SKM-1 (cell line): ENCODE results near the gene COPG2.

Source experiments
- DNase-seq: peaks from one replicate; lab custom pipeline; 2025; ENCODE audit not compliant: unreplicated experiment; lab: John Stamatoyannopoulos, UW

Gene COPG2

DNA sequence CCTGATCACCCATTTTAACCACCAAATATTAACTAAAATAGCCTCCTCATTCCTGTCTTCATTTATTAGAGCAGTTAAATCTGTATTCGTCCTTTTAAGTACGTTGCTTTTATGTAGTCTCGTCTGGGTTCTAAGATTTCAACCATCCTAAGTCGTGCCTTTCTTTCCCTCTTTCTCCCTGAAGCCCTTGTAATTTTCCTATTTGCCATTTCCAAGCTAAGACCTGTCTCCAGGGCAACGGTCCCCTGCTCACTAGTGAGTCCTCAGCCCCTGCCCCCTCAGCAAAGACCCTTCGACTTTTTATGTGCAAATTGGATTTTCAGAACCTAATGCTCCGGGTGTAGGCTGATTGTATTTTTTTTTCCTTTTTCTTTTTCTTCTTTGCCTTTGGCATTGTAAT lies 192.8 kb downstream of the COPG2 start:
- no peak for DNase-seq

DNA sequence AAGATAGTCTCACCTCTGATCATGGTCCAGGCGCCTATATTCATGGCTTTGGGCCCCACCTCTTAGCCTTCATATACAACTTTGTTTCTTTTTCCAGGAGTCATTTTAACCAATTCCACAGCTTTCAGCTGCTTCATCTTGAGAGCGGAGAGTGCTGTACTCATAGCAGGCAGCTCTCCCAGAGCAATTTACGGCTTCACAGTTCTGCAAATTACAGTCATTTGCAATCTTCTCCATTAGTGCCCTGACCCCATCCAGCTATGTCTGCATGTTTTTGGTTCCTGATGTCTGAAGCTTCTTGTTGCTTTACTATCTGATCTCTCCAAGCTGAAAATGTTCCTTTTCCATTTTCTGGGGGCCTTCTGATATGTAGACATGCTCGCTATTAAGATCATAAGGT lies 194.7 kb downstream of the COPG2 start:
- no peak for DNase-seq

DNA sequence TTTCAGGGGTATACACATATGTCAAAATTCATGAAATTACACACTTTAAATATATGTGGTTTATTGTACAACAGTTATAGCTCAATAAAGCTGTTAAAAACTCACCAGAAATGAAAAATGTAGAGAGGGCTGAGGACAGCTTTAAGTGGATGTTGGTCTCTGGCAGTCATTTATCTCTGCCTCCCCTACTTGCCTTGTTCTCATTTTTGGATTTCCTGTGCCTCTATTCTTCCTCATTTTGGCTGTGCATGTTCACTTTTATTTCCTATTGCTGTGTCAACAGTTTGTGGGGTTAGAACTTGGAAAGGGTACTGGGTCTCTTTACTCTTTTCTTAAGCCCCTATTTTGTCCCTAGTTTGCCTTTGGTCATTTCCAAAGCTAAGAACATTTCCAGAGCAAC lies 195.3 kb downstream of the COPG2 start:
- DNase-seq, result peak; percentile 62

DNA sequence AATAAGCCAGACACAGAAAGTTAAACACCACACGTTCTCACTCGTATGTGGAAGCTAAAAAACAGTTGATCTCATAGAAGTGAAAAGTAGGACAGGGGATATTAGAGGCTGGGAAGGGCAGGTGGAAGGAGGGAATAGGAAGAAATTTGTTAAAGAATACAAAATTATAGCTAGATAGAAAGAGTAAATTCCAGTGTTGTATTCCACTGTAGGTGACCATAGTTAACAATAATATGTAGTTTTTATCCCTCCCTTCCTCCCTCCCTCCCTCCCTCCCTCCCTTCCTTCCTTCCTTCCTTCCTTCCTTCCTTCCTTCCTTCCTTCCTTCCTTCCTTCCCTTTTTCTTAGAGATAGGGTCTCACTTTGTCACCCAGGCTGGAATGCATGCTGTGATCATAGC lies 196.6 kb downstream of the COPG2 start:
- DNase-seq, result no peak

DNA sequence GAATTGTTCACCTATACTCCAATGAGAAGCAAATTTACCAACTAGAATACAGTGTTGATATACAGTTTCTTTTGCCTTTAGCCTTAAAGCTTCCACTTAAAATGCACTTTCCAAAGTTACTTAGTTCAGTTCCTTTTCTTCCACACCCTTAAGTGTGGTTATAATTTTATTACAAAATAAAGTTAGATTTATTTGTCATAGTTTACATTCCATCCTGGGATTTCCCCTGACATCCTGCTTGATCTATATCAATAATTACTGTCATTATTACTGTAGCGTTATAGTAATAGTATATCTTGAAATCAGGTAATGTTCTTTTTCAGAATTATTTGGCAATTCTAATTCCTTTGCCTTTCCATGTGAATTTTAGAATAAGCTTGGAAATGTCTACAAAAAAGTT lies 199.9 kb downstream of the COPG2 start:
- DNase-seq, result no peak

DNA sequence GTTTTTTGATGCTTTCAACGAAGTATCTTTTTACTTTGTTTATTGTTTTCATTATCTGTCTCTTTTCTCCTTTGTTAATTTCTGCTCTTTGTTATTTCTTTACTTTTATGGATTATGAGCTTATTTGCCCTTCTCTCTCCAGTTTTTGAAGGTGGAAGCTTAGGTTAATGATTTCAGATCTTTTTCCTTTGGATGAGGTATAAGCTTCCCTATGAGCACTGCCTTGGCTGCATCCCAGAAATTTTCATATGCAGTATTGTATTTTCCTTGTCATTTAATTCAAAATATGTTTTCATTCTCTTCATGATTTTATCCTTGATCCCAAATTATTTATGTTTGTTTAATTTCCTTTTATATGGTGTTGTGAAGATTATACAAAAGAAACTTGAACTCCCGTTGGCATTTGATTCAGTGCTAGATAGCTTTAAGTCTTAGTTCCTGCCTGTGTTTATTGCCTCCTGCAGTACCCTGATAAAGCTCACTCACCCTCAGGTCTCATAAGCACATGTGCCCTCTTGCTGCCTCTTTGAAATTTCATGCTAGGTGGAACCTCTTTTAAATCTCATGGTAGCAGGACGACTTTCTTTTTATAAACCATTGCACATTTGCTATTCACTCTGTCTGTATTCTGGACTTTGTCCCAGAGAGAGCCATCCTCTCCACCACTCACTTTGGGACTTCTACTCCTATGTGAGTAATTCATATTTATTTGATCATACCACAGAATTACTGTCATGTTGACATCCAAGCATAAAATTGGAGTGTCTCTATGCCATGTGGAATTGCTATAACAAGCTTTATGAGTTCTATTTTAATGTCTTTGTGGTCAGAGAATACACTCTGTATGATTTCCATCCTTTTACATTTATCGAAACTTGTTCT lies 204.8 kb downstream of the COPG2 start:
- no peak for DNase-seq

DNA sequence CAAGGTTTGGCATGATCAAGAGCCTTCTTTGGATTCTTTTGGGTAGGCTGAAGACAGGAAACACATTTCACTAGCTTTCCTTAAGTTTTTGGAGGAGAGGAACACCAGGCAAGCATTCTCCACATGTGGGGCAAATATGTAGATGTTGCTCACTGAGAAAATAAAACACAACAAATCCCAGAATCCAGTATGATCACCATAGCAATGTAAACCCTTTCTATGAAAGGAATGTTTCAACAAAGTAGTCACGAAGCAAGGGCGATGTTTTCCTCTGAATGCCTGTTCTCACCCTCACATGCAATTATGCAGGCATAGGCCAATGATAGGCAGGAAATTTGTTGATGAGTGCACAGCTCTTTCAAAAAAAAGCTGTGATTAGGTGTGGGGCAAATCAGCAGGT lies 207.3 kb downstream of the COPG2 start:
- no peak for DNase-seq

DNA sequence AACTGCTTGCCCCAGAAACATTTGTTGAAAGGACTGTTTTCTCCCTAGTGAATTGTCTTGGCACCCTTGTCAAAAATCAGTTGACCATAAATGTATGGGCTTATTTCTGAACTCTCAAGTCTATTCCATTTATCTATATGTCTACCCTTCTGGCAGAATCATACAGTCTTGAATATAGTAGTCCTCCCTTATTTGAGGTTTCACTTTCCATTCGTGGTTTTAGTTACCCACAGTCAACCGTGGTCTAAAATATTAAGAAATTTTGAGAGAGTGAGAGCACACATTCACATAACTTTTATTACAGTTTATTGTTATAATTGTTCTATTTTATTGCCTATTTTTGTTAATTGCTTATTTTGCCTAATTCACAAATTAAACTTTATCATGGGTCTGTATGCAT lies 210.3 kb downstream of the COPG2 start:
- no peak for DNase-seq
